MM.1S (cell line): ENCODE data around the gene ELOVL6.
A peak's percentile ranks its signal among the peaks of the same experiment; 100 is the strongest.

Experiments used
- DNase-seq: peaks from one replicate; pipeline ENCODE4 v3.0.0-alpha.2; 2015
- H2AFZ ChIP-seq: fragments of 300-600 bp; sonication (generic); 2 replicates; pipeline ENCODE4 v1.6.0; 2016; ENCODE audit warnings: antibody characterized with exemption, low read length
- H3F3A ChIP-seq: fragments of 300-600 bp; sonication (generic); 2 replicates; pipeline ENCODE4 v1.6.1; 2016; ENCODE audit warnings: mild to moderate bottlenecking, antibody characterized with exemption, low read length, moderate library complexity, mixed read lengths; ENCODE audit not compliant: insufficient read depth
- H3K27ac ChIP-seq: fragments of 300-600 bp; sonication (generic); 2 replicates; pipeline ENCODE4 v1.5.1; 2016; ENCODE audit warnings: mild to moderate bottlenecking, low read length
- H3K27me3 ChIP-seq: fragments of 300-600 bp; sonication (generic); replicated peaks from 2 replicates; pipeline ENCODE4 v1.6.0; 2016; ENCODE audit warnings: low read length; ENCODE audit not compliant: insufficient read depth
- H3K36me3 ChIP-seq: fragments of 300-600 bp; sonication (generic); replicated peaks from 2 replicates; pipeline ENCODE4 v1.6.1; 2016; ENCODE audit warnings: mild to moderate bottlenecking, low read length, mixed read lengths; ENCODE audit not compliant: insufficient read depth
- H3K4me1 ChIP-seq: fragments of 300-600 bp; sonication (generic); 2 replicates; pipeline ENCODE4 v1.6.1; 2016; ENCODE audit warnings: low read length, mixed read lengths
- H3K4me2 ChIP-seq: fragments of 300-600 bp; sonication (generic); 2 replicates; pipeline ENCODE4 v1.6.0; 2016; ENCODE audit warnings: low read depth, low read length
- H3K4me3 ChIP-seq: fragments of 300-600 bp; sonication (generic); 2 replicates; pipeline ENCODE4 v1.5.1; 2016; ENCODE audit warnings: low read length, mixed read lengths
- H3K79me2 ChIP-seq: fragments of 300-600 bp; sonication (generic); 2 replicates; pipeline ENCODE4 v1.6.1; 2016; ENCODE audit warnings: mixed run types, low read length, mixed read lengths
- H3K9ac ChIP-seq: fragments of 300-600 bp; sonication (generic); 2 replicates; pipeline ENCODE4 v1.6.1; 2016; ENCODE audit warnings: low read length, mixed read lengths
- H3K9me2 ChIP-seq: fragments of 300-600 bp; sonication (generic); replicated peaks from 2 replicates; pipeline ENCODE4 v1.6.1; 2016; ENCODE audit warnings: mild to moderate bottlenecking, low read length, mixed read lengths; ENCODE audit not compliant: insufficient read depth
- H3K9me3 ChIP-seq: fragments of 300-600 bp; sonication (generic); replicated peaks from 2 replicates; pipeline ENCODE4 v1.6.1; 2016; ENCODE audit warnings: mild to moderate bottlenecking, low read length, mixed read lengths; ENCODE audit not compliant: insufficient read depth
- H4K20me1 ChIP-seq: fragments of 300-600 bp; sonication (generic); 2 replicates; pipeline ENCODE4 v1.6.1; 2016; ENCODE audit warnings: mild to moderate bottlenecking, low read length, moderate library complexity, mixed read lengths; ENCODE audit not compliant: insufficient read depth
- EZH2 ChIP-seq: fragments of 300-600 bp; sonication (generic); optimal IDR thresholded peaks from 2 replicates; pipeline ENCODE3; 2017; ENCODE audit warnings: low read depth, mild to moderate bottlenecking, antibody characterized with exemption, low read length, mixed read lengths
- EZH2phosphoT487 ChIP-seq: fragments of 300-600 bp; sonication (generic); IDR thresholded peaks from 2 replicates; pipeline ENCODE4 v1.6.1; 2018; ENCODE audit warnings: antibody characterized with exemption, low read length
- TF ChIP-seq, protein P1 (sequence below): fragments of 300-600 bp; sonication (generic); IDR thresholded peaks from 2 replicates; pipeline ENCODE4 v1.5.1; 2016; ENCODE audit warnings: antibody characterized with exemption, low read length, mixed read lengths

Gene ELOVL6

DNA sequence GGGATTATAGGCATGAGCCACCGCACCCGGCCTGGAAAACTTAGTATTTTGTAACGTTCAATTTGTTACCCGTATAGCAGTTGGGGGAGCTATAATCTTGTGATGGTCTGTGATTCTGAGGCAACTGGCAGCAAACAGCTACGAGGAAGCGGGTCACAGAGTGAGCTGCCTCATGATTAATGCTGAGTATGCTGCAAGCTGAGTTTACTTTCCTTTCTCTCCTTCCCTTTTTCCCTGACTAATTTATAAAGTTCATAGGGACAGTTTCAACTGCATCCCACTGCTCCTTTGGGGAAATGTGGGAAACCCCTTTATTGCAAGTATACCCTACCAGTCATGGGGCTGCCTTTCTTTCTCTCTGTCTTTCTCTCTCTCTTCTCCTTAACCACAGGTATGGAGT is 17.7 kb upstream of the ELOVL6 start:
- TF ChIP-seq EZH2phosphoT487 (no peak), EZH2 (no peak)
- H3K79me2 ChIP-seq, result no peaks in the 10 kb centered on the region
- no peaks in the 10 kb centered on the region for H3K9me2 ChIP-seq

GRCh38 chr4:110211770-110212061 is 13.3 kb upstream of the ELOVL6 start:
- Histone ChIP-seq H3K4me3 (no peak overlapping the region), H3K9me2 (no peaks in the 10 kb centered on the region), H3K4me1 (no peaks in the 10 kb centered on the region), H4K20me1 (no peaks in the 10 kb centered on the region), H3F3A (no peaks in the 10 kb centered on the region), H3K27me3 (no peaks in the 10 kb centered on the region), H3K36me3 (no peaks in the 10 kb centered on the region), H3K4me2 (no peak overlapping the region), H2AFZ (no peak overlapping the region), H3K9me3 (no peaks in the 10 kb centered on the region), H3K79me2 (no peaks in the 10 kb centered on the region), H3K27ac (no peak overlapping the region), H3K9ac (no peak overlapping the region)
- TF ChIP-seq EZH2phosphoT487 (no peak), EZH2 (no peak)
- TF ChIP-seq, protein P1, sequence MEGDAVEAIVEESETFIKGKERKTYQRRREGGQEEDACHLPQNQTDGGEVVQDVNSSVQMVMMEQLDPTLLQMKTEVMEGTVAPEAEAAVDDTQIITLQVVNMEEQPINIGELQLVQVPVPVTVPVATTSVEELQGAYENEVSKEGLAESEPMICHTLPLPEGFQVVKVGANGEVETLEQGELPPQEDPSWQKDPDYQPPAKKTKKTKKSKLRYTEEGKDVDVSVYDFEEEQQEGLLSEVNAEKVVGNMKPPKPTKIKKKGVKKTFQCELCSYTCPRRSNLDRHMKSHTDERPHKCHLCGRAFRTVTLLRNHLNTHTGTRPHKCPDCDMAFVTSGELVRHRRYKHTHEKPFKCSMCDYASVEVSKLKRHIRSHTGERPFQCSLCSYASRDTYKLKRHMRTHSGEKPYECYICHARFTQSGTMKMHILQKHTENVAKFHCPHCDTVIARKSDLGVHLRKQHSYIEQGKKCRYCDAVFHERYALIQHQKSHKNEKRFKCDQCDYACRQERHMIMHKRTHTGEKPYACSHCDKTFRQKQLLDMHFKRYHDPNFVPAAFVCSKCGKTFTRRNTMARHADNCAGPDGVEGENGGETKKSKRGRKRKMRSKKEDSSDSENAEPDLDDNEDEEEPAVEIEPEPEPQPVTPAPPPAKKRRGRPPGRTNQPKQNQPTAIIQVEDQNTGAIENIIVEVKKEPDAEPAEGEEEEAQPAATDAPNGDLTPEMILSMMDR, result no peak
- no peak for DNase-seq

More for the DNA sequence above, 17.7 kb upstream of the ELOVL6 start:
- H3K4me2 ChIP-seq, result no peak overlapping the region
- no peaks in the 10 kb centered on the region for H3F3A ChIP-seq
- no peaks in the 10 kb centered on the region for H3K27me3 ChIP-seq
- no peak overlapping the region for H3K27ac ChIP-seq
- H2AFZ ChIP-seq, result no peak overlapping the region
- H3K4me1 ChIP-seq, result no peaks in the 10 kb centered on the region
- no peak overlapping the region for H3K4me3 ChIP-seq
- H3K36me3 ChIP-seq, result no peaks in the 10 kb centered on the region
- H3K9ac ChIP-seq, result no peak overlapping the region
- no peaks in the 10 kb centered on the region for H3K9me3 ChIP-seq
- DNase-seq, result no peak
- H4K20me1 ChIP-seq, result no peaks in the 10 kb centered on the region

DNA sequence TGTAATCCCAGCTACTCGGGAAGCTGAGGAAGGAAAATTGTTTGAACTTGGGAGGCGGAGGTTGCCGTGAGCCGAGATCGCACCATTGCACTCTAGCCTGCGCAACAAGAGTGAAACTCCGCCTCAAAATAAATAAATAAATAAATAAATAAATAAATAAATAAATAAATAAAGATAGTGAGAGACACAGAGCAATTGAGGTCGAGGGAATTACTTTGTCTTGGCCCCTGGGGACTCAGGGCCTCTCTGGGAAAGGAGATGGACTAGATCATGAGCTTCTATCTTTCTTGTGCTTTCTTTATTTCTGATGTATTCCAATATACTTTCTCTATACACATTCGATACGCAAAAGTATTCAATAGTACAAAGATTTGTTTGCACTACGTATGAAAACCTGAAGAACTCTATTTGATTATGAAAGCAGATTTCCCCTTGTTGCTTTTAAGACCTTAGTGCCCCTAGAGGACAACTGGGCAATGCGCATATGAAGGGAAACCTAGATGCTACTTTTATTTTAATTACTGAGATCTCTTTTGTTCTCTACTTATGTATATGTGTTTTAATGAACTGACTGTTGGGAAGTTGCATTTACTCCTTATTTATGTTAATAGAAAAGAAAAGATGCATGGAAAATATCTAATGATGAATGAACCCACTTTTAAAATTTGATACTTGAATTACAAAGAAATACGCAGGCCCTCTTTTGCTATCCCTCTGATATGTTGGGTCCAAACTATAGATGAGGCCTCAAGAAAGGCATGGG is 12.8 kb upstream of the ELOVL6 start:
- no peaks in the 10 kb centered on the region for H4K20me1 ChIP-seq
- DNase-seq, result peak; percentile 69
- H3K4me3 ChIP-seq, result no peak overlapping the region
- H3K4me2 ChIP-seq, result 0 out of 2 replicates have a peak overlapping the region, but pooled peaks have one; percentile 14
- H3K9me3 ChIP-seq, result no peaks in the 10 kb centered on the region
- H3K9ac ChIP-seq, result no peak overlapping the region
- H3F3A ChIP-seq, result no peaks in the 10 kb centered on the region
- H3K79me2 ChIP-seq, result no peaks in the 10 kb centered on the region
- no peaks in the 10 kb centered on the region for H3K36me3 ChIP-seq
- no peak overlapping the region for H2AFZ ChIP-seq
- no peaks in the 10 kb centered on the region for H3K4me1 ChIP-seq
- H3K27me3 ChIP-seq, result no peaks in the 10 kb centered on the region
- H3K27ac ChIP-seq, result no peak overlapping the region
- no peaks in the 10 kb centered on the region for H3K9me2 ChIP-seq
- TF ChIP-seq, protein P1, result peak; percentile 89
- TF ChIP-seq EZH2phosphoT487, result no peak
- TF ChIP-seq EZH2, result no peak

DNA sequence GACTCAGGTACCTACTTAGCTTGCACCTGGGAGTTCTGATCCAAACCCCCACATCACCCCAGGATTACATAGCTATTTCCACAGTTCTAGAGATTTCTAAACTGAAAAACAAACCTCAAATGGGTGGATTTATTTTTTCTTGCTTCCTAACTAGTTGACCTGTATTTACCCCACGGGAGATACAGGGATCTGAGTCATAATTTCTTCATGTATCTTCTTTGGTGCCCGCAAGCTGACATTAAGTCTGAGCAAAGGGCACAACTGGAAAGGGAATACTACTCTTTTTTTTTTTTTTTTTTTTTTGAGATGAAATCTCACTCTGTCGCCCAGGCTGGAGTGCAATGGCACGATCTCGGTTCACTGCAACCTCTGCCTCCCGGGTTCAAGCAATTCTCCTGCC is 10.0 kb upstream of the ELOVL6 start:
- Histone ChIP-seq H3K9me3 (no peaks in the 10 kb centered on the region), H3K36me3 (no peaks in the 10 kb centered on the region), H3K27me3 (no peaks in the 10 kb centered on the region), H2AFZ (no peak overlapping the region), H3F3A (no peaks in the 10 kb centered on the region), H3K27ac (no peak overlapping the region), H3K4me2 (no peak overlapping the region), H3K79me2 (no peaks in the 10 kb centered on the region), H4K20me1 (no peaks in the 10 kb centered on the region), H3K4me1 (no peaks in the 10 kb centered on the region), H3K9me2 (no peaks in the 10 kb centered on the region), H3K4me3 (no peak overlapping the region), H3K9ac (no peak overlapping the region)
- no peak for TF ChIP-seq EZH2
- TF ChIP-seq EZH2phosphoT487, result no peak
- TF ChIP-seq, protein P1, result no peak
- DNase-seq, result no peak
